Natural killer cell (primary cell): ENCODE data around the gene ACTG1. TPM values are rescaled to one million over a fixed set of nuclear protein-coding genes. Genes with fewer than 3 reads are reported as not detected.

ENCODE experiments used
- ATAC-seq, 3 donors: fragments of 150-1000 bp in 2 of 3; fragments of 200-7000 bp in 1 of 3; cut with Tn5 transposase; 1 replicate in 1 of 3; 2 replicates in 2 of 3; pipeline ENCODE4 v1.10.0; 2021; ENCODE audit warnings: mild to moderate bottlenecking in 2 of 3, moderate library complexity in 2 of 3
- DNase-seq, 2 donors: peaks; one replicate each; pipeline versions ENCODE4 v3.0.0 to v3.0.0-alpha.2; 2013 to 2021; ENCODE audit warnings: mixed read lengths in 1 of 2
- H3K27ac ChIP-seq: one replicate; pipeline ENCODE4 v1.5.1; 2013; ENCODE audit warnings: mild to moderate bottlenecking, low read length
- H3K27me3 ChIP-seq: one replicate; pipeline ENCODE4 v1.6.1; 2013; ENCODE audit warnings: low read length; ENCODE audit not compliant: control insufficient read depth, insufficient read depth
- H3K36me3 ChIP-seq: one replicate; pipeline ENCODE4 v1.6.1; 2013; ENCODE audit warnings: low read length; ENCODE audit not compliant: control insufficient read depth, insufficient read depth
- H3K4me1 ChIP-seq: one replicate; pipeline ENCODE4 v1.6.1; 2013; ENCODE audit warnings: low read length; ENCODE audit not compliant: control insufficient read depth, insufficient read depth
- H3K4me3 ChIP-seq: one replicate; pipeline ENCODE4 v1.5.1; 2013; ENCODE audit warnings: low read length
- H3K9me3 ChIP-seq: one replicate; pipeline ENCODE4 v1.6.1; 2013; ENCODE audit warnings: low read length; ENCODE audit not compliant: control insufficient read depth, insufficient read depth
- H3K27ac Mint-ChIP-seq, 2 donors: one replicate each; pipeline ENCODE4 v1.8.0; 2022; ENCODE audit warnings: mild to moderate bottlenecking in 2 of 2, mixed read lengths in 2 of 2, moderate library complexity in 1 of 2
- H3K27me3 Mint-ChIP-seq, 2 donors: one replicate each; pipeline ENCODE4 v1.8.0; 2022; ENCODE audit warnings: low read depth in 2 of 2, mixed read lengths in 2 of 2
- H3K36me3 Mint-ChIP-seq: one replicate; pipeline ENCODE4 v1.8.0; 2022; ENCODE audit warnings: mixed read lengths
- H3K4me1 Mint-ChIP-seq, 2 donors: one replicate each; pipeline ENCODE4 v1.8.0; 2022; ENCODE audit warnings: mixed read lengths in 2 of 2
- H3K4me3 Mint-ChIP-seq: one replicate; pipeline ENCODE4 v1.8.0; 2022; ENCODE audit warnings: mild to moderate bottlenecking, moderate library complexity, mixed read lengths
- H3K9me3 Mint-ChIP-seq, 2 donors: one replicate each; pipeline ENCODE4 v1.8.0; 2022; ENCODE audit warnings: mixed read lengths in 2 of 2
- CTCF ChIP-seq: fragments of 200-600 bp; IDR thresholded peaks from one replicate; pipeline ENCODE4 v1.8.0; 2022; ENCODE audit warnings: antibody characterized with exemption
- WGBS: methylation state at CpG from one replicate; pipeline ENCODE4 v1.1.7; 2013; ENCODE audit warnings: missing lambda C conversion rate; ENCODE audit not compliant: insufficient coverage; 5-methylcytosine and 5-hydroxymethylcytosine counted together
- intact Hi-C: fragments of 100-400 bp; cut with micrococcal nuclease; formaldehyde crosslinking; loops from one replicate; pipeline ENCODE4 v1.14.2; 2022
- total RNA-seq, 4 donors: library from RNA; stranded (reverse); fragments of 120-200 nt in 1 of 4; gene quantifications; one replicate each; pipeline versions ENCODE4 v1.2.3 to v1.2.4, GENCODE V29; 2013 to 2022

The ACTG1 gene
- total RNA-seq, 3 donors from 2014 or later (not counting 1 experiment from before 2014, with no cell fraction given), result 1,401 to 1,901 (median 1,735) TPM

- peak overlapping the region; percentile 100 for H3K4me3 Mint-ChIP-seq
Observed at GRCh38 chr17:81511804-81512561, 616 bp downstream of the ACTG1 start.

GRCh38 chr17:81511554-81511803 lies 1.1 kb downstream of the ACTG1 start:
- Mint-ChIP-seq H3K9me3 (no peaks in the 10 kb centered on the region), H3K27ac (peak overlapping the region; percentile 95 to 98), H3K4me1 (peaks cover 50 to 67% of the 10 kb centered on the region in 2 donors), H3K36me3 (peaks cover 28% of the 10 kb centered on the region), H3K27me3 (no peaks in the 10 kb centered on the region), H3K4me3 (peak overlapping the region; percentile 100)
- WGBS, result 0% methylated on average over 9 of the region's 9 CpGs
- Histone ChIP-seq H3K4me3 (peak overlapping the region; percentile 74), H3K27me3 (no peaks in the 10 kb centered on the region), H3K4me1 (peaks cover 63% of the 10 kb centered on the region), H3K9me3 (no peaks in the 10 kb centered on the region), H3K27ac (peak overlapping the region; percentile 45), H3K36me3 (peaks cover 38% of the 10 kb centered on the region)
- peak in 1 of 2 donors; percentile 48 for DNase-seq
- intact Hi-C loops, result loop anchor here (5.0 to 10.0 kb wide), 2 partner anchors 93 to 1704 kb away; no protein-coding TSS in a partner anchor
- no peak for ATAC-seq
- TF ChIP-seq CTCF, result no peak

More at GRCh38 chr17:81511804-81512561, 616 bp downstream of the ACTG1 start:
- Histone ChIP-seq H3K9me3 (no peaks in the 10 kb centered on the region), H3K27ac (peak overlapping the region; percentile 45), H3K4me1 (peaks cover 68% of the 10 kb centered on the region), H3K36me3 (peaks cover 38% of the 10 kb centered on the region), H3K4me3 (peak overlapping the region; percentile 74), H3K27me3 (no peaks in the 10 kb centered on the region)
- no peak for TF ChIP-seq CTCF
- no peaks in the 10 kb centered on the region for H3K9me3 Mint-ChIP-seq
- no peaks in the 10 kb centered on the region for H3K27me3 Mint-ChIP-seq
- H3K4me1 Mint-ChIP-seq, result peaks cover 54 to 72% of the 10 kb centered on the region in 2 donors
- peaks cover 28% of the 10 kb centered on the region for H3K36me3 Mint-ChIP-seq
- H3K27ac Mint-ChIP-seq, result peak overlapping the region; percentile 95 to 98
- DNase-seq, result peak; percentile 41 to 62
- intact Hi-C loops, result loop anchor here (1.0 to 10.0 kb wide), 3 partner anchors 93 to 1705 kb away; partner anchors contain the start of gene BAHCC1
- peak; percentile 3 to 7 (median 3) for ATAC-seq
- WGBS, result under 1% methylated on average over 62 of the region's 62 CpGs

- Histone ChIP-seq H3K36me3 (peaks cover 38% of the 10 kb centered on the region), H3K27me3 (no peaks in the 10 kb centered on the region), H3K4me3 (peak overlapping the region; percentile 74), H3K4me1 (peaks cover 58% of the 10 kb centered on the region), H3K27ac (peak overlapping the region; percentile 45), H3K9me3 (no peaks in the 10 kb centered on the region)
- peaks cover 49 to 62% of the 10 kb centered on the region in 2 donors for H3K4me1 Mint-ChIP-seq
- DNase-seq, result peak; percentile 44 to 68
- under 1% methylated on average over 48 of the region's 48 CpGs for WGBS
- H3K36me3 Mint-ChIP-seq, result peaks cover 28% of the 10 kb centered on the region
- peak overlapping the region; percentile 95 to 98 for H3K27ac Mint-ChIP-seq
- intact Hi-C loops, result loop anchor here (5.0 to 10.0 kb wide), 2 partner anchors 94 to 1704 kb away; no protein-coding TSS in a partner anchor
- H3K9me3 Mint-ChIP-seq, result no peaks in the 10 kb centered on the region
- no peak for ATAC-seq
- H3K27me3 Mint-ChIP-seq, result no peaks in the 10 kb centered on the region
- H3K4me3 Mint-ChIP-seq, result peak overlapping the region; percentile 100
- no peak for TF ChIP-seq CTCF
Observed at GRCh38 chr17:81510785-81511553, 1.6 kb downstream of the ACTG1 start.
